Measurements from ENCODE around the gene NRG3. TPM values are rescaled to one million over a fixed set of nuclear protein-coding genes. Genes with fewer than 3 reads are reported as not detected.

Gene NRG3
- total RNA-seq, 1 experiment from 2014 or later = not detected

DNA sequence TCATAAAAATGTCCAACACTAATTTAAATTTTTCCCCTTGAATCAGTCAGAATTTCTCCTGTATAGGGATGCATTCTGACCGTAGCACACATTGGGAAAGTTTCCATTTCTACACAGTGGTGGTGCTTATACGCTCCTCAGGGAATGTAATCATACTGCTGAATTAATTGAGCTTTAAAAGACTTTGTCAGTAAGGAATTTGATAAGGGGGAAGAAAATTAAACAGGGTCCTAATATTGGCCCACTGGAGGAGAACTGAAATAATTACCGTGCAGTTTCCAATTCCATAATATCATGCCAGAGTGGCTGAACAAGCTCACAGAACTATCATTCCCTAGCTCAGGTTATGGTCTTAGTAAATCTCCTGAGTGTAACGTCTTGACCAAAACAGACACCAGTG, 1041.9 kb downstream of the NRG3 start:
- Histone ChIP-seq H3K9me3 (ENCODE audit: control insufficient read depth in 1 of 2, insufficient read depth in 1 of 2, low read depth in 1 of 2, low read length in 2 of 2) (peaks cover 5 to 40% of the 10 kb centered on the region in 2 experiments; a peak in 3 of 4 replicates), H3K27me3 (ENCODE audit: insufficient read depth, low read length) (no peaks in the 10 kb centered on the region)
- POLR2A ChIA-PET = no interaction called here

DNA sequence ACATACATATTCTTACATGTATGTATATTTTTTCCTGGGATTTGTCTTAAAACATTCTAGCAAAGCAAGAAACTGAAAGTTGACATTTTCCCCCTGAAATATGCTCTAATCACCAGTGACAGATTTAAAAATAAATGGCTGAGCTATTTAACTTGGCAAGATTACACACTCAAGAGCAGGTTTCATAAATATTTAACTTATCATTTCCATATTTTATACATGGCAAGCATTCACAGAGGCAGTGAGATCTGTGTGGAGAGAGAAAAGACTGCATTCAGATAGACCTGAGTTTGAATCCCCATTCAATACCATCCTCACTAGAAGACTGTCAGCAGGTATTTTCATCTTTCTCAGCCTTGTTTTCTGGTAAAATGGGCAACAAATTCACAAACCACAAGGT, 1043.0 kb downstream of the NRG3 start:
- Histone ChIP-seq H3K36me3 (ENCODE audit: control insufficient read depth in 1 of 2, insufficient read depth in 2 of 2, low read length in 2 of 2) (no peaks in the 10 kb centered on the region), H4K20me1 (ENCODE audit: insufficient read depth) (no peaks in the 10 kb centered on the region), H3K9me2 (ENCODE audit: insufficient read depth) (no peaks in the 10 kb centered on the region), H3K9ac (ENCODE audit: low read length) (no peak overlapping the region), H3K4me2 (ENCODE audit: low read length) (no peak overlapping the region), H3K79me2 (ENCODE audit: insufficient read depth, low read length) (no peaks in the 10 kb centered on the region), H2AFZ (ENCODE audit: low read depth, low read length, poor library complexity, severe bottlenecking) (no peak overlapping the region), H3K27ac (ENCODE audit: low read depth, low read length) (no peak overlapping the region), H3K4me3 (replicated peaks in 1 of 2; ENCODE audit: low read depth in 1 of 2, low read length in 2 of 2) (no peak overlapping the region), H3K4me1 (ENCODE audit: control insufficient read depth in 1 of 2, insufficient read depth in 2 of 2, low read length in 2 of 2) (no peaks in the 10 kb centered on the region), H3K9me3 (ENCODE audit: control insufficient read depth in 1 of 2, insufficient read depth in 1 of 2, low read depth in 1 of 2, low read length in 2 of 2) (peaks cover 5 to 36% of the 10 kb centered on the region in 2 experiments; a peak in 2 of 4 replicates), H3K27me3 (ENCODE audit: insufficient read depth, low read length) (no peaks in the 10 kb centered on the region)
- TF ChIP-seq EGR1 (IDR thresholded peaks at IDR 0.05; ENCODE audit: low read depth) = no peak
- no peak for TF ChIP-seq SRF (IDR thresholded peaks at IDR 0.05; ENCODE audit: low read depth)
- TF ChIP-seq SP1 (IDR thresholded peaks at IDR 0.05; ENCODE audit: low read depth) = no peak
- no peak for TF ChIP-seq CEBPB (IDR thresholded peaks at IDR 0.05; ENCODE audit: low read depth)
- TF ChIP-seq CBX3 (IDR thresholded peaks at IDR 0.05; ENCODE audit: low read depth) = no peak
- intact Hi-C loops (cut with micrococcal nuclease) = no loop called here
- no TSS peak for BruUV-seq (replicated peaks)
- POLR2A ChIA-PET = no interaction called here
- DNase-seq (ENCODE audit: low read depth, low spot score) (no peak), ATAC-seq (no peak)
- RAD21 ChIA-PET (ENCODE audit: low non-redundant PET in 1 of 2, low total read pairs in 2 of 2, uncharacterized antibody in 2 of 2, unreplicated experiment in 2 of 2) = no interaction called here
- CTCF ChIA-PET = no interaction called here

More for the DNA sequence above, 1041.9 kb downstream of the NRG3 start:
- Histone ChIP-seq H3K27ac (ENCODE audit: low read depth, low read length) (no peak overlapping the region), H3K4me2 (ENCODE audit: low read length) (no peak overlapping the region), H2AFZ (ENCODE audit: low read depth, low read length, poor library complexity, severe bottlenecking) (no peak overlapping the region), H4K20me1 (ENCODE audit: insufficient read depth) (no peaks in the 10 kb centered on the region), H3K4me1 (ENCODE audit: control insufficient read depth in 1 of 2, insufficient read depth in 2 of 2, low read length in 2 of 2) (no peaks in the 10 kb centered on the region), H3K9ac (ENCODE audit: low read length) (no peak overlapping the region), H3K4me3 (replicated peaks in 1 of 2; ENCODE audit: low read depth in 1 of 2, low read length in 2 of 2) (no peak overlapping the region), H3K79me2 (ENCODE audit: insufficient read depth, low read length) (no peaks in the 10 kb centered on the region), H3K36me3 (ENCODE audit: control insufficient read depth in 1 of 2, insufficient read depth in 2 of 2, low read length in 2 of 2) (no peaks in the 10 kb centered on the region), H3K9me2 (ENCODE audit: insufficient read depth) (no peaks in the 10 kb centered on the region)
- ChIA-PET CTCF (no interaction called here), RAD21 (ENCODE audit: low non-redundant PET in 1 of 2, low total read pairs in 2 of 2, uncharacterized antibody in 2 of 2, unreplicated experiment in 2 of 2) (no interaction called here)
- no peak for DNase-seq (ENCODE audit: low read depth, low spot score)
- intact Hi-C loops (cut with micrococcal nuclease) = no loop called here
- BruUV-seq (replicated peaks) = no TSS peak
- ATAC-seq = no peak
- TF ChIP-seq SP1 (IDR thresholded peaks at IDR 0.05; ENCODE audit: low read depth) = no peak
- TF ChIP-seq, protein P1, sequence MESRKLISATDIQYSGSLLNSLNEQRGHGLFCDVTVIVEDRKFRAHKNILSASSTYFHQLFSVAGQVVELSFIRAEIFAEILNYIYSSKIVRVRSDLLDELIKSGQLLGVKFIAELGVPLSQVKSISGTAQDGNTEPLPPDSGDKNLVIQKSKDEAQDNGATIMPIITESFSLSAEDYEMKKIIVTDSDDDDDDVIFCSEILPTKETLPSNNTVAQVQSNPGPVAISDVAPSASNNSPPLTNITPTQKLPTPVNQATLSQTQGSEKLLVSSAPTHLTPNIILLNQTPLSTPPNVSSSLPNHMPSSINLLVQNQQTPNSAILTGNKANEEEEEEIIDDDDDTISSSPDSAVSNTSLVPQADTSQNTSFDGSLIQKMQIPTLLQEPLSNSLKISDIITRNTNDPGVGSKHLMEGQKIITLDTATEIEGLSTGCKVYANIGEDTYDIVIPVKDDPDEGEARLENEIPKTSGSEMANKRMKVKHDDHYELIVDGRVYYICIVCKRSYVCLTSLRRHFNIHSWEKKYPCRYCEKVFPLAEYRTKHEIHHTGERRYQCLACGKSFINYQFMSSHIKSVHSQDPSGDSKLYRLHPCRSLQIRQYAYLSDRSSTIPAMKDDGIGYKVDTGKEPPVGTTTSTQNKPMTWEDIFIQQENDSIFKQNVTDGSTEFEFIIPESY (IDR thresholded peaks at IDR 0.05; ENCODE audit: extremely low read depth, insufficient replicate concordance, low read length) = no peak
- TF ChIP-seq, protein P2, sequence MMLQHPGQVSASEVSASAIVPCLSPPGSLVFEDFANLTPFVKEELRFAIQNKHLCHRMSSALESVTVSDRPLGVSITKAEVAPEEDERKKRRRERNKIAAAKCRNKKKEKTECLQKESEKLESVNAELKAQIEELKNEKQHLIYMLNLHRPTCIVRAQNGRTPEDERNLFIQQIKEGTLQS (IDR thresholded peaks at IDR 0.05) = no peak
- TF ChIP-seq EZH2phosphoT487 (IDR thresholded peaks at IDR 0.05; ENCODE audit: borderline replicate concordance) = no peak
- no peak for TF ChIP-seq EGR1 (IDR thresholded peaks at IDR 0.05; ENCODE audit: low read depth)
- no peak for TF ChIP-seq RAD21 (IDR thresholded peaks at IDR 0.05; ENCODE audit: low read depth)
- no peak for TF ChIP-seq SIN3A (IDR thresholded peaks at IDR 0.05; ENCODE audit: low read depth)
- TF ChIP-seq EZH2 (IDR thresholded peaks at IDR 0.05) = no peak
- TF ChIP-seq JUND (IDR thresholded peaks at IDR 0.05) = no peak
- no peak for TF ChIP-seq POLR2A (IDR thresholded peaks at IDR 0.05; ENCODE audit: borderline replicate concordance, extremely low read depth, insufficient read depth, insufficient read length)
